Astrocyte of the cerebellum (primary cell): ENCODE measurements around the gene SLC12A7.

ENCODE experiments used
- DNase-seq: peaks from one replicate; pipeline ENCODE4 v3.0.0-alpha.2; 2011; ENCODE audit warnings: low read depth
- H3K4me3 ChIP-seq: 2 replicates; pipeline ENCODE4 v1.5.1; 2011; ENCODE audit warnings: mild to moderate bottlenecking, low read depth, low read length, moderate library complexity
- CTCF ChIP-seq: IDR thresholded peaks from 2 replicates; pipeline ENCODE4 v1.5.1; 2012; ENCODE audit warnings: low read length, low read depth, moderate library complexity, mild to moderate bottlenecking; ENCODE audit errors: missing control alignments
- in situ Hi-C: cut with HindIII; loops from 2 replicates; pipeline ENCODE4 v1.10.0; 2017; ENCODE audit warnings: low sequenced_read_pairs

The SLC12A7 gene

GRCh38 chr5:1079486-1079885, 32.4 kb downstream of the SLC12A7 start:
- H3K4me3 ChIP-seq, result no peak overlapping the region
- TF ChIP-seq CTCF, result no peak
- in situ Hi-C loops, result no loop called here
- DNase-seq, result no peak

DNA sequence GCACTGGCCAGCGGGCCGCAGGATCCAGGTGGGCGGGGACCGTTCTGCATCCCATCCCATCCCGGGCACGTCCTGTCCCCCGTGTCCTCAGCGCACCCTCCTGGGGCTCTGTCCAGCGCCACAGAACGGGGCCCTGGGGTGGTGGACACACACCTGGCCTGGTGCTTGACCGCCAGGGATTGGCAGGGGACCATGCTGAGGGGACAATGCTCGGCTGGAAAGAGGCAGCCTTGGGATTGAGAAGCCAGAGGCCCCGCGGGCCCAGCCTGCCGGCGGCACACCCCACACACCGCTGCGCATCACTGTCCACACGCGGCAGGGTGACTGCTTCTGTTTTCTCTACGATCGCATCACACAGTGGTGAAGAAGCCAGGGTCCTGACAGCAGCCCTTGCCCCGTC, 33.0 kb downstream of the SLC12A7 start:
- no peak for TF ChIP-seq CTCF
- in situ Hi-C loops, result no loop called here
- H3K4me3 ChIP-seq, result no peak overlapping the region
- DNase-seq, result no peak

- in situ Hi-C loops, result no loop called here
- no peak for DNase-seq
- no peak overlapping the region for H3K4me3 ChIP-seq
- TF ChIP-seq CTCF, result no peak
These were observed 33.7 kb downstream of the SLC12A7 start for GRCh38 chr5:1078206-1078605.

GRCh38 chr5:1077491-1078020, 34.3 kb downstream of the SLC12A7 start:
- in situ Hi-C loops, result no loop called here
- no peak for TF ChIP-seq CTCF
- DNase-seq, result no peak

GRCh38 chr5:1077026-1077425, 34.8 kb downstream of the SLC12A7 start:
- in situ Hi-C loops, result no loop called here

More at GRCh38 chr5:1077491-1078020, 34.3 kb downstream of the SLC12A7 start:
- no peak overlapping the region for H3K4me3 ChIP-seq

GRCh38 chr5:1076406-1076805, 35.5 kb downstream of the SLC12A7 start:
- in situ Hi-C loops, result no loop called here
- TF ChIP-seq CTCF, result no peak
- DNase-seq, result no peak
- no peak overlapping the region for H3K4me3 ChIP-seq

More at GRCh38 chr5:1077026-1077425, 34.8 kb downstream of the SLC12A7 start:
- no peak for DNase-seq
- no peak overlapping the region for H3K4me3 ChIP-seq
- TF ChIP-seq CTCF, result no peak
